ENCODE measurements around the gene UBL4B.

UBL4B gene

GRCh38 chr1:110158261-110158660 lies 46.0 kb downstream of the UBL4B start:
- TF ChIP-seq, protein P1, sequence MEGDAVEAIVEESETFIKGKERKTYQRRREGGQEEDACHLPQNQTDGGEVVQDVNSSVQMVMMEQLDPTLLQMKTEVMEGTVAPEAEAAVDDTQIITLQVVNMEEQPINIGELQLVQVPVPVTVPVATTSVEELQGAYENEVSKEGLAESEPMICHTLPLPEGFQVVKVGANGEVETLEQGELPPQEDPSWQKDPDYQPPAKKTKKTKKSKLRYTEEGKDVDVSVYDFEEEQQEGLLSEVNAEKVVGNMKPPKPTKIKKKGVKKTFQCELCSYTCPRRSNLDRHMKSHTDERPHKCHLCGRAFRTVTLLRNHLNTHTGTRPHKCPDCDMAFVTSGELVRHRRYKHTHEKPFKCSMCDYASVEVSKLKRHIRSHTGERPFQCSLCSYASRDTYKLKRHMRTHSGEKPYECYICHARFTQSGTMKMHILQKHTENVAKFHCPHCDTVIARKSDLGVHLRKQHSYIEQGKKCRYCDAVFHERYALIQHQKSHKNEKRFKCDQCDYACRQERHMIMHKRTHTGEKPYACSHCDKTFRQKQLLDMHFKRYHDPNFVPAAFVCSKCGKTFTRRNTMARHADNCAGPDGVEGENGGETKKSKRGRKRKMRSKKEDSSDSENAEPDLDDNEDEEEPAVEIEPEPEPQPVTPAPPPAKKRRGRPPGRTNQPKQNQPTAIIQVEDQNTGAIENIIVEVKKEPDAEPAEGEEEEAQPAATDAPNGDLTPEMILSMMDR (IDR thresholded peaks at IDR 0.05; ENCODE audit: low read depth, low read length), result no peak
- no peak overlapping the region for H3K4me3 ChIP-seq (ENCODE audit: low read depth, low read length)

- no peak overlapping the region for H3K4me3 ChIP-seq (ENCODE audit: low read depth, low read length)
- TF ChIP-seq, protein P1 (IDR thresholded peaks at IDR 0.05; ENCODE audit: low read depth, low read length), result no peak
These were observed 46.9 kb downstream of the UBL4B start for GRCh38 chr1:110159168-110159567.

DNA sequence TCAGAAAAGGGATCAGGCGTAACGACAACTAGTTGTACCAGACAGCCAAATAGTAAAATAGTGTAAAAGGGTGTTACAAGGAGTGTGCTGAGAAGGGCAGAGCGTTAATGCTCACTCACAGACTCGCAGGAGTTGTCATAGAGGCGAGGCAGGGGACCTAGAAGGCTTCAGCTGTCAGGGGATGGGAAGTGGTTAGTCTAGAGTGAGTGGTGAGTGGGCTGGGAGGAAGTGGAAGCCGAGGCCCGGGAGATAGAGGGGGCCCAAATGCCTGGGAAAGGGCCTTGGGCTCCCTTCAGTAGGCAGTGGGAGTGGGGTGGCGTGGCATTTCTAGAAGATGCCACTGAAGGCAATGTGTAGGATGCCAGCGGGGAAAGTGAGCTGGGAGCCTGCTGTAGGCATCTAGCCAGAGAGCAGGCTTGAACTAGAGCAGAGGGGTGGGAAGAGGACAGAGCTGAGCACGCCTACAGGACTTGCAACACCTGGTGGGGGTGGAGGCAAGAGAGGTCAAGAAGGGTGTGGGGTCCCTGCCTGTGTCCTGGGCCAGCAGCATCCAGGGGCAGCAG lies 48.4 kb downstream of the UBL4B start:
- TF ChIP-seq, protein P1 (IDR thresholded peaks at IDR 0.05; ENCODE audit: low read depth, low read length), result no peak
- no peak overlapping the region for H3K4me3 ChIP-seq (ENCODE audit: low read depth, low read length)

- H3K4me3 ChIP-seq (ENCODE audit: low read depth, low read length), result no peak overlapping the region
- TF ChIP-seq, protein P1 (IDR thresholded peaks at IDR 0.05; ENCODE audit: low read depth, low read length), result no peak
These were observed 48.9 kb downstream of the UBL4B start for GRCh38 chr1:110161165-110161564.

DNA sequence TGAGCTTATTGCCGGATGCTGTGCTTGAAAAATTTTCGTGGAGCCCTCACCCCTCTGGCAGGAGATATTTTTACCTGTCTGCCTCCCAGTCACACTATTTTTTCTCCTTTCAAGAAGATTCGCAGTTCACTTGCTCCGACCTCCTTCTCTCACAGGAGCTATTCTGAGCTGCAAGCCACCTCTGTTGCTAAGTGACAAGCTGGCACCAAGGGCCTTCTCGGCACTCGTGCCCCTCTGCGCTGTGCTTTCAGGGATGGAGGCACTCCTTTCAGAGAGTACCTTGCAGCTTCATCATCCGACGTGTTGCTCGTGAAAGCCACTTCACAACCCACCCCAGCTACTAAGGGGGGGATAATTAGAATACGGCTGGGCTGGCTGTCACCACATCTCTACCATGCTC lies 49.6 kb downstream of the UBL4B start:
- TF ChIP-seq, protein P1 (IDR thresholded peaks at IDR 0.05; ENCODE audit: low read depth, low read length), result no peak
- no peak overlapping the region for H3K4me3 ChIP-seq (ENCODE audit: low read depth, low read length)
